GM12878 (cell line): ENCODE data around the gene NR3C1. TPM values are rescaled to one million over a fixed set of nuclear protein-coding genes. Genes with fewer than 3 reads are reported as not detected.

ENCODE experiments used
- ATAC-seq: fragments of 200-7000 bp; cut with Tn5 transposase; 3 replicates; pipeline ENCODE4 v1.9.1; 2020; ENCODE audit warnings: mild to moderate bottlenecking, moderate library complexity
- BruUV-seq: library from RNA; stranded (reverse); fragments of 400-500 nt; replicated peaks from 2 replicates; lab custom pipeline; 2021; lab: Mats Ljungman, UMichigan
- CTCF ChIA-PET: fragments of 300-600 bp; sonication (Branson Sonifier 250); formaldehyde crosslinking; extraction: SDS; loops from one replicate; lab custom pipeline; 2021; ENCODE audit warnings: inconsistent platforms; lab: Yijun Ruan, JAX
- POLR2A ChIA-PET: fragments of 350-600 bp; formaldehyde crosslinking; extraction: SDS; loops from one replicate; lab custom pipeline; 2021; ENCODE audit warnings: inconsistent platforms; lab: Charles Lee
- RAD21 ChIA-PET: fragments of 300-600 bp; sonication (Branson Sonifier 250); formaldehyde crosslinking; loops from one replicate; lab custom pipeline; 2023; ENCODE audit warnings: antibody characterized with exemption; ENCODE audit not compliant: unreplicated experiment; lab: Charles Lee
- SMC1A ChIA-PET: fragments of 300-600 bp; sonication (Branson Sonifier 250); formaldehyde crosslinking; loops from one replicate; lab custom pipeline; 2023; ENCODE audit not compliant: unreplicated experiment, uncharacterized antibody; lab: Charles Lee
- DNase-seq: peaks from one replicate; pipeline ENCODE4 v3.0.0-alpha.2; 2011; ENCODE audit warnings: low read depth, low spot score
- FAIRE-seq: peaks from 3 replicates; lab custom pipeline; 2011; peaks lifted over from hg19 to GRCh38; lab: Jason Lieb, UNC
- H2AFZ ChIP-seq: 2 replicates; pipeline ENCODE4 v1.6.0; 2011; ENCODE audit warnings: low read depth, low read length, control low read depth; ENCODE audit not compliant: control insufficient read depth
- H3K27ac ChIP-seq: 2 replicates; pipeline ENCODE4 v1.5.1; 2011; ENCODE audit warnings: control low read depth; ENCODE audit not compliant: control insufficient read depth, insufficient read depth
- H3K27me3 ChIP-seq, 2 experiments: replicated peaks in 1 of 2; 2 replicates each; pipeline versions ENCODE4 v1.6.0 to v1.6.1; 2011; ENCODE audit warnings: low read length in 1 of 2; ENCODE audit not compliant: control insufficient read depth in 2 of 2, insufficient read depth in 2 of 2
- H3K36me3 ChIP-seq, 2 experiments: 2 replicates each; pipeline ENCODE4 v1.5.1; 2011; ENCODE audit warnings: low read length in 1 of 2; ENCODE audit not compliant: control insufficient read depth in 2 of 2, insufficient read depth in 2 of 2
- H3K4me1 ChIP-seq: 2 replicates; pipeline ENCODE4 v1.6.1; 2011; ENCODE audit warnings: mild to moderate bottlenecking, low read length, moderate library complexity, mixed read lengths; ENCODE audit not compliant: control insufficient read depth, insufficient read depth
- H3K4me2 ChIP-seq: 2 replicates; pipeline ENCODE4 v1.6.0; 2011; ENCODE audit warnings: control low read depth; ENCODE audit not compliant: control insufficient read depth, insufficient read depth
- H3K4me3 ChIP-seq: fragments of 200-600 bp; sonication (generic); 2 replicates; pipeline ENCODE4 v1.5.1; 2016
- H3K79me2 ChIP-seq: 2 replicates; pipeline ENCODE4 v1.6.0; 2011; ENCODE audit warnings: low read length; ENCODE audit not compliant: control insufficient read depth, insufficient read depth
- H3K9ac ChIP-seq: 2 replicates; pipeline ENCODE4 v1.8.0; 2011; ENCODE audit warnings: low read length, control low read depth, mixed read lengths; ENCODE audit not compliant: control insufficient read depth, insufficient read depth
- H3K9me3 ChIP-seq: replicated peaks from 3 replicates; pipeline ENCODE4 v1.5.1; 2011; ENCODE audit warnings: mild to moderate bottlenecking, low read length; ENCODE audit not compliant: control insufficient read depth, insufficient read depth
- H4K20me1 ChIP-seq: 2 replicates; pipeline ENCODE4 v1.6.0; 2011; ENCODE audit not compliant: control insufficient read depth, insufficient read depth
- BACH1 ChIP-seq: fragments of 450-650 bp; IDR thresholded peaks from 2 replicates; pipeline ENCODE4 v1.6.1; 2017; ENCODE audit warnings: mild to moderate bottlenecking, borderline replicate concordance
- GABPA ChIP-seq: IDR thresholded peaks from 2 replicates; pipeline ENCODE4 v1.6.1; 2014; ENCODE audit warnings: antibody characterized with exemption, low read depth, mild to moderate bottlenecking, inconsistent platforms
- HCFC1 ChIP-seq: fragments of 150-350 bp; IDR thresholded peaks from 2 replicates; pipeline ENCODE4 v1.6.1; 2014; ENCODE audit warnings: low read length
- HDAC6 ChIP-seq: fragments of 200-600 bp; sonication (generic); IDR thresholded peaks from one replicate; pipeline ENCODE4 v1.8.0; 2017; ENCODE audit warnings: antibody characterized with exemption; ENCODE audit not compliant: unreplicated experiment
- IRF3 ChIP-seq: fragments of 450-650 bp; IDR thresholded peaks from 2 replicates; pipeline ENCODE4 v1.6.1; 2014; ENCODE audit warnings: mild to moderate bottlenecking
- MAX ChIP-seq: IDR thresholded peaks from 2 replicates; pipeline ENCODE4 v1.6.1; 2012; ENCODE audit warnings: low read depth, low read length, improper control_type of control experiment
- MXI1 ChIP-seq: fragments of 150-350 bp; IDR thresholded peaks from 2 replicates; pipeline ENCODE4 v1.6.1; 2011; ENCODE audit warnings: low read depth, mild to moderate bottlenecking, inconsistent platforms, low read length, improper control_type of control experiment
- NFYA ChIP-seq: IDR thresholded peaks from 2 replicates; pipeline ENCODE4 v1.6.1; 2011; ENCODE audit warnings: low read depth, mild to moderate bottlenecking, low read length, improper control_type of control experiment, borderline replicate concordance
- SMARCA5 ChIP-seq: fragments of 450-650 bp; IDR thresholded peaks from 2 replicates; pipeline ENCODE4 v1.6.1; 2017; ENCODE audit warnings: mild to moderate bottlenecking
- TCF7 ChIP-seq: IDR thresholded peaks from 2 replicates; pipeline ENCODE4 v1.6.1; 2014; ENCODE audit warnings: antibody characterized with exemption, borderline replicate concordance
- YBX1 ChIP-seq: fragments of 450-650 bp; IDR thresholded peaks from 2 replicates; pipeline ENCODE4 v1.6.1; 2016; ENCODE audit warnings: antibody characterized with exemption
- ZNF592 ChIP-seq: fragments of 450-650 bp; IDR thresholded peaks from 2 replicates; pipeline ENCODE4 v1.6.1; 2017; ENCODE audit warnings: mild to moderate bottlenecking, moderate library complexity
- WGBS: methylation state at CpG from one replicate; pipeline ENCODE4 v1.1.6; 2016; ENCODE audit warnings: low lambda C conversion rate; ENCODE audit not compliant: insufficient replicate concordance, insufficient coverage; ENCODE audit errors: missing lambda C conversion rate; 5-methylcytosine and 5-hydroxymethylcytosine counted together
- in situ Hi-C: fragments of 300-500 bp; cut with MboI; formaldehyde crosslinking; loops from 9 replicates; pipeline ENCODE4 v1.14.3; 2018; ENCODE audit warnings: mixed read lengths
- intact Hi-C: fragments of 100-400 bp; cut with micrococcal nuclease; formaldehyde crosslinking; loops from one replicate; pipeline ENCODE4 v1.14.2; 2022; ENCODE audit not compliant: unreplicated experiment
- polyA plus RNA-seq, 11 experiments: library from polyadenylated mRNA; depleted of rRNA in 4 of 11; unstranded in 6 of 11; stranded (reverse) in 5 of 11; fragments of >200 nt; fragmentation: Nextera tagmentation in 4 of 11; fragmentation: Illumina TruSeq in 1 of 11; extraction: Ambion mirVana in 4 of 11; extraction: Trizol in 1 of 11; gene quantifications; 1 replicate in 1 of 11; 2 replicates in 10 of 11; pipeline versions ENCODE4 v1.2.1 to v1.2.3, GENCODE V29; 2011 to 2016; ENCODE audit warnings: inconsistent platforms in 2 of 11, missing spikeins in 2 of 11, low read depth in 1 of 11
- total RNA-seq, 4 experiments: library from RNA; depleted of rRNA in 3 of 4; stranded (reverse); fragments of >200 nt in 3 of 4; fragmentation: Illumina TruSeq in 1 of 4; extraction: Trizol in 1 of 4; gene quantifications; 2 replicates each; pipeline versions ENCODE4 v1.2.1 to v1.2.3, GENCODE V29; 2013 to 2021

Gene NR3C1
- total and polyA plus RNA-seq, 10 of the 15 experiments (the other 5 are each of a cell fraction or from before 2014, with no cell fraction given): 49.7 to 141 (median 109) TPM

GRCh38 chr5:143370440-143370839, 33.0 kb downstream of the NR3C1 start:
- FAIRE-seq: no peak

GRCh38 chr5:143364061-143364460, 39.4 kb downstream of the NR3C1 start:
- Histone ChIP-seq H3K4me1 (peaks cover 19% of the 10 kb centered on the region), H3K27me3 (no peaks in the 10 kb centered on the region), H3K27ac (no peak overlapping the region), H2AFZ (no peak overlapping the region), H3K36me3 (peaks cover 2 to 19% of the 10 kb centered on the region in 2 experiments), H4K20me1 (peaks cover 4% of the 10 kb centered on the region; the same call in 1 of the 2 replicates), H3K9ac (no peak overlapping the region), H3K4me3 (no peak overlapping the region), H3K4me2 (no peak overlapping the region), H3K79me2 (peaks cover 98% of the 10 kb centered on the region), H3K9me3 (peaks cover 10% of the 10 kb centered on the region)
- POLR2A ChIA-PET: interaction anchor here (1.0 kb wide), 1 partner anchor 15 kb away, joined by 3 read pairs; no protein-coding TSS in a partner anchor
- SMC1A ChIA-PET: interaction anchor here (0.9 to 6.4 kb wide), 5 partner anchors 8 to 156 kb away, joined by 3 to 35 read pairs (median 4); no protein-coding TSS in a partner anchor
- ATAC-seq (no peak), DNase-seq (no peak), FAIRE-seq (no peak)
- WGBS: 98% methylated on average over 2 of the region's 2 CpGs
- RAD21 ChIA-PET: interaction anchor here (1.5 kb wide), 1 partner anchor 10 kb away, joined by 4 read pairs; no protein-coding TSS in a partner anchor
- CTCF ChIA-PET: interaction anchor here (1.1 kb wide), 1 partner anchor 442 kb away, joined by 5 read pairs; no protein-coding TSS in a partner anchor
- no TSS peak for BruUV-seq
- in situ Hi-C loops: no loop called here
- intact Hi-C loops: no loop called here
- TF ChIP-seq GABPA (no peak), HDAC6 (no peak), HCFC1 (no peak), ZNF592 (no peak), IRF3 (no peak), NFYA (no peak), TCF7 (no peak), SMARCA5 (no peak), YBX1 (no peak)

More at GRCh38 chr5:143370440-143370839, 33.0 kb downstream of the NR3C1 start:
- Histone ChIP-seq H3K9me3 (peaks cover 5% of the 10 kb centered on the region), H3K79me2 (peaks cover 97% of the 10 kb centered on the region), H3K4me3 (no peak overlapping the region), H3K9ac (no peak overlapping the region), H3K27ac (no peak overlapping the region)
- CTCF ChIA-PET: interaction anchor here (0.9 kb wide), 1 partner anchor 14 kb away, joined by 4 read pairs; no protein-coding TSS in a partner anchor
- no peak for TF ChIP-seq MXI1
- TF ChIP-seq BACH1: no peak
- no peak for TF ChIP-seq MAX
- TF ChIP-seq, all 136 proteins: peak for 0
- Histone ChIP-seq H3K4me1 (no peaks in the 10 kb centered on the region), H2AFZ (no peak overlapping the region), H4K20me1 (peaks cover 5% of the 10 kb centered on the region), H3K27me3 (no peaks in the 10 kb centered on the region), H3K4me2 (no peak overlapping the region), H3K36me3 (peaks cover 0 to 25% of the 10 kb centered on the region in 2 experiments; a peak in 2 of 4 replicates)
- in situ Hi-C loops (no loop called here), intact Hi-C loops (no loop called here)
- no peak for ATAC-seq
- 96% methylated on average over 3 of the region's 3 CpGs for WGBS
- ChIA-PET RAD21 (interaction anchor here (1.3 kb wide), 1 partner anchor 9 kb away, joined by 4 read pairs; no protein-coding TSS in a partner anchor), SMC1A (interaction anchor here (0.7 to 2.0 kb wide), 4 partner anchors 13 to 26 kb away, joined by 3 to 10 read pairs (median 4); no protein-coding TSS in a partner anchor), POLR2A (interaction anchor here (1.1 kb wide), 1 partner anchor 9 kb away, joined by 3 read pairs; no protein-coding TSS in a partner anchor)
- no TSS peak for BruUV-seq
- no peak for DNase-seq
